Mucosa of descending colon (tissue), 3 donors: Measurements from ENCODE around the gene IYD. TPM values are rescaled to one million over a fixed set of nuclear protein-coding genes. Genes with fewer than 3 reads are reported as not detected.

Experiments used
- ATAC-seq: fragments of 200-7000 bp; cut with Tn5 transposase; one replicate; pipeline ENCODE4 v1.9.1; 2020; ENCODE audit warnings: mild to moderate bottlenecking, moderate library complexity
- DNase-seq, 3 donors: peaks; one replicate each; pipeline ENCODE4 v3.0.0-alpha.2; 2020
- H3K36me3 ChIP-seq: fragments of 200-600 bp; one replicate; pipeline ENCODE4 v1.8.0; 2021; ENCODE audit warnings: low read depth, mild to moderate bottlenecking
- H3K4me1 ChIP-seq: fragments of 200-600 bp; one replicate; pipeline ENCODE4 v1.8.0; 2021; ENCODE audit warnings: low read depth, mild to moderate bottlenecking
- H3K4me3 ChIP-seq: fragments of 200-600 bp; one replicate; pipeline ENCODE4 v1.8.0; 2021; ENCODE audit warnings: mild to moderate bottlenecking
- H3K9me3 ChIP-seq: fragments of 200-600 bp; one replicate; pipeline ENCODE4 v1.8.0; 2021; ENCODE audit warnings: mild to moderate bottlenecking
- intact Hi-C, 2 donors: fragments of 100-400 bp; cut with DNase I in 1 of 2; cut with micrococcal nuclease in 1 of 2; formaldehyde crosslinking; loops; one replicate each; pipeline versions ENCODE4 v1.11.0 to v1.11.1; 2022; cut with DNase I, micrococcal nuclease
- total RNA-seq, 3 donors: library from RNA; stranded (reverse); fragmentation: NEBNext Ultra II Directional in 2 of 3; extraction: Animal tissue kit (Norgen Biotek cat#: 25700) in 2 of 3; gene quantifications; one replicate each; pipeline versions ENCODE4 v1.2.1 to v1.2.4, GENCODE V29; 2021 to 2023
- TF ChIP-seq, protein P1 (sequence below): fragments of 200-600 bp; IDR thresholded peaks from one replicate; pipeline ENCODE4 v1.8.0; 2022; ENCODE audit warnings: antibody characterized with exemption, mild to moderate bottlenecking
- donor health status: DM: no; HTN: no; CAD: no; lungs with moderate emphysema.
- donor health status: DM: no; HTN: no; CAD: no.
- donor health status: DM: no; HTN: yes; CAD: no.

The IYD gene
- total RNA-seq, 3 donors from 2014 or later = 7.5 to 25.3 (median 15.3) TPM

DNA sequence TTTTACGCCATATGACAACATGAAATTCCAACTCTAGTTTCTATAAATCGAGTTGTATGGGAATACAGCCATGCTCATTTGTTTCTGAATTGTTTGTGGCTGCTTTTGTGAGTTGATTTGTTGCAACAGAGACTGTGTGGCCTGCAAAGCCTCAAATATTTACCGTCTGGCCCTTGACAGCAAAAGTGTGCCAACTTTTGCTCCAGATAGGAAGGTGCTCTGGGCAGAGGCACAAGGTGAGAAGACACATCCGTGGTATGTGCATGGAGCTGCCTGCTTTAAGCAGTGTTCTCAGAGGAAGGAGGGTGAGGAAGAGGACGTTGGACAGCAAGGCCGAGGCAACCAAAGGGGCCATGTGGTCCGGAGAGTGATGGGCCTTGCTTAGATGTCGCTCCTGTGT lies 57.4 kb downstream of the IYD start:
- TF ChIP-seq, protein P1, sequence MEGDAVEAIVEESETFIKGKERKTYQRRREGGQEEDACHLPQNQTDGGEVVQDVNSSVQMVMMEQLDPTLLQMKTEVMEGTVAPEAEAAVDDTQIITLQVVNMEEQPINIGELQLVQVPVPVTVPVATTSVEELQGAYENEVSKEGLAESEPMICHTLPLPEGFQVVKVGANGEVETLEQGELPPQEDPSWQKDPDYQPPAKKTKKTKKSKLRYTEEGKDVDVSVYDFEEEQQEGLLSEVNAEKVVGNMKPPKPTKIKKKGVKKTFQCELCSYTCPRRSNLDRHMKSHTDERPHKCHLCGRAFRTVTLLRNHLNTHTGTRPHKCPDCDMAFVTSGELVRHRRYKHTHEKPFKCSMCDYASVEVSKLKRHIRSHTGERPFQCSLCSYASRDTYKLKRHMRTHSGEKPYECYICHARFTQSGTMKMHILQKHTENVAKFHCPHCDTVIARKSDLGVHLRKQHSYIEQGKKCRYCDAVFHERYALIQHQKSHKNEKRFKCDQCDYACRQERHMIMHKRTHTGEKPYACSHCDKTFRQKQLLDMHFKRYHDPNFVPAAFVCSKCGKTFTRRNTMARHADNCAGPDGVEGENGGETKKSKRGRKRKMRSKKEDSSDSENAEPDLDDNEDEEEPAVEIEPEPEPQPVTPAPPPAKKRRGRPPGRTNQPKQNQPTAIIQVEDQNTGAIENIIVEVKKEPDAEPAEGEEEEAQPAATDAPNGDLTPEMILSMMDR = no peak
- Histone ChIP-seq H3K9me3 (no peaks in the 10 kb centered on the region), H3K4me1 (no peaks in the 10 kb centered on the region), H3K4me3 (no peak overlapping the region), H3K36me3 (no peaks in the 10 kb centered on the region)
- DNase-seq = no peak
- no peak for ATAC-seq
- intact Hi-C loops = no loop called here

DNA sequence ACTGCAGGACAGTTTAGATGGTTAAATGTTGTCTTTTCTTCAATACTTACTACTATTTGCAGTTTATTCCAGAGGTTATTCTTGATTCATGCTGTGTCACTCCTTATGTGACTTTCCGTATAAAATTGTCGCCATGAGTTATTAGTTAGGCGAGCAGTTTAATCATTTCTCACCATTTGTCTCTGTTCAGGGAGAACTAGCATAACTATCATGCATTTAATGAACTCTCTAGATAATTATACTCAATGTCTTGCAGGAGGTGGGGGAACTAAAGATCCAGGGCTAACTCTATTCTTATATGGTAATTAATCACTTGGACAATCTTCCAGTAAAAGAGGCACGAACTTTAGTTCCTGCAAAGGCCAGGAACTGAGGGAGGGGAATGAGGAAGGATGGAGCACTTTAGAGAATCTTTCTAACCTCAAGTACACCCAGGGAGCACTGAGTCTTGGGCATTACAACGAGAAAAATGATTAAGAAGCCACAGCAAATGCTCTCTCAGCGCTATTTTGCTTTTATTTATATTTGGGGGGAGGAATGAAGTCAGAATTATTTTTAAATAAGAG lies 58.3 kb downstream of the IYD start:
- no peaks in the 10 kb centered on the region for H3K36me3 ChIP-seq
- H3K4me1 ChIP-seq = no peaks in the 10 kb centered on the region
- no peak overlapping the region for H3K4me3 ChIP-seq
- TF ChIP-seq, protein P1 = no peak
- intact Hi-C loops = no loop called here
- no peak for ATAC-seq
- no peak for DNase-seq
- H3K9me3 ChIP-seq = no peaks in the 10 kb centered on the region

DNA sequence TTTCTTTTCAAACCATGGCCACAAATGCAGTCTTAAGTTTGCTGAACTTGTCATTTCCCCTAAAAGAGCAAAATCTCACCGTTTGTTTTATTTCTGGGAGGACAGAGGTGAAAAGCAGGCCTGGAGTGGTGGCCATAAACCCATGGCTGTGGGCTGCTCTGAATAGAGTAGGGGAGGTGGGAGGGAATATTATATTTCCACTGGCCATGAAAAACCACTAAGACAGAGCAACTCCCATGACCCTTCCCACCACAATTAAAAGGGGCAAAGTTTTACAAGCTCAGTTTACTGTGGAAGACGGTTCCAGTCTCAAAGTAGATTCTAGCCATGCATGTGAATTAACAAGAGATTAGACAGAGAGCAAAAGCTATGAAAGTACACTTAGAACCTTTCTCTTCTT lies 59.0 kb downstream of the IYD start:
- intact Hi-C loops = no loop called here
- no peak for ATAC-seq
- no peaks in the 10 kb centered on the region for H3K4me1 ChIP-seq
- TF ChIP-seq, protein P1 = no peak
- H3K4me3 ChIP-seq = no peak overlapping the region
- H3K9me3 ChIP-seq = no peaks in the 10 kb centered on the region
- no peak for DNase-seq
- H3K36me3 ChIP-seq = no peaks in the 10 kb centered on the region

DNA sequence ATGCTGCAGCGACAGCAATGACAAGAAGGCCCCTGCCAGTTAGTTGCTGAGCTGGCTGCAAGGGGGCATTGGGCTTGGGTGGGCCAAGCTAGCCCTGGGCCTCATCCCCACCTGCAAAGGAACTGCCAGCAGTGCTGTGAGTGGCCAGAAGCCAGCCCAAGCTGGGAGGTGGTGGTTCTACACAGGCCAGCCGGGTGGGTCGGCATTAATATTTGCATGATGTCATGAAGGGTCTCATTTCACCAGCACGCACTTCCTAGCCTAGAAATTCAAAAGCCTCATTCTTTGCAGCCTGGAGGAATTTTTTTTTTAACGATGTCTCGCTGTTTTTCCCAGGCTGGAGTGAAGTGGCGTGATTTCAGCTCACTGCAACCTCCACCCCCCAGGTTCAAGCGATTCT lies 62.0 kb downstream of the IYD start:
- intact Hi-C loops = no loop called here
- no peaks in the 10 kb centered on the region for H3K4me1 ChIP-seq
- DNase-seq (no peak), ATAC-seq (no peak)
- H3K4me3 ChIP-seq = no peak overlapping the region
- H3K36me3 ChIP-seq = no peaks in the 10 kb centered on the region
- H3K9me3 ChIP-seq = no peaks in the 10 kb centered on the region
- TF ChIP-seq, protein P1 = no peak

DNA sequence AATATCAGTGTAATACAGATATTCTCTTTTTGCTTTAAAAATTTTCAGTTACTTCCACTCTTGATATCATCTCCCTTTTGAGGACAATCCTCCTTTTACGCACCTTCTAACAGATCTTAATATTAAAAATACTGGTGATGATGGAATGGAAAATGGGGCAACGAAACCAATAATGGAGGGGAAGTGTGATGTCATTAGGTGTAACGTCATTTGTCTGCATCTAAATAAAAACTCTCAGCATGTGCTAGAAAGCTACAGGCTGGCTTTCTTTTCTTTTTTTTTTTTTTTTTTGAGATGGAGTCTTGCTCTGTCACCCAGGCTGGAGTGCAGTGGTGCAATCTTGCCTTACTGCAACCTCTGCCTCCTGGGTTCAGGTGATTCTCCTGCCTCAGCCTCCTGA lies 66.5 kb downstream of the IYD start:
- ATAC-seq = no peak
- TF ChIP-seq, protein P1 = no peak
- Histone ChIP-seq H3K4me1 (no peaks in the 10 kb centered on the region), H3K4me3 (no peak overlapping the region), H3K36me3 (no peaks in the 10 kb centered on the region), H3K9me3 (no peaks in the 10 kb centered on the region)
- intact Hi-C loops = no loop called here
- no peak for DNase-seq

DNA sequence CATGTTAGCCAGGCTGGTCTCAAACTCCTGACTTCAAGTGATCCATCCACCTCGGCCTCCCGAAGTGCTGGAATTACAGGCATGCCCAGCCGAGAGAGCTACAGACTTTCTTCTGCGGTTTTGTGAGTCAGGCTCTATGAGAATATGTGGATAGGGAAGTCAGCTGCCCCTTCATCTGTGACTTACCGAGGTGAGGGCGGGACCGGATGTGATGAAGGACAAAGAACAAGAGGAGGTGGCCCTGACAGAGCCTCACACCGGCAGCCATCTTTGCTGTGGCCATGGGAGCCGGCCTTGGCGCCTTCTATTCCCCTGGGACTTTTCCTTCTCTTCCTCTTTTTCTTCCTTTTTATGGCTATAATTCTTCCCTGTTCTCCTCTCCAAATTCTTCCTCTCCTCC lies 67.0 kb downstream of the IYD start:
- ATAC-seq (no peak), DNase-seq (no peak)
- Histone ChIP-seq H3K4me1 (no peaks in the 10 kb centered on the region), H3K9me3 (no peaks in the 10 kb centered on the region), H3K36me3 (no peaks in the 10 kb centered on the region), H3K4me3 (no peak overlapping the region)
- intact Hi-C loops = no loop called here
- TF ChIP-seq, protein P1 = no peak
